Breast epithelium (tissue), 3 donors: ENCODE results near the gene VPS13C.

Source experiments
- CTCF ChIP-seq, 3 donors: fragments of 450-650 bp; IDR thresholded peaks; one replicate each; pipeline ENCODE4 v1.5.1; 2016 to 2017; ENCODE audit warnings: antibody characterized with exemption in 3 of 3, mild to moderate bottlenecking in 3 of 3, moderate library complexity in 3 of 3
- POLR2A ChIP-seq: fragments of 450-650 bp; IDR thresholded peaks from one replicate; pipeline ENCODE4 v1.6.1; 2016; ENCODE audit warnings: antibody characterized with exemption, mild to moderate bottlenecking, moderate library complexity
- POLR2AphosphoS5 ChIP-seq, 3 donors: sonication (generic); formaldehyde crosslinking; IDR thresholded peaks; one replicate each; pipeline ENCODE4 v1.6.1; 2017; ENCODE audit warnings: antibody characterized with exemption in 3 of 3

DNA sequence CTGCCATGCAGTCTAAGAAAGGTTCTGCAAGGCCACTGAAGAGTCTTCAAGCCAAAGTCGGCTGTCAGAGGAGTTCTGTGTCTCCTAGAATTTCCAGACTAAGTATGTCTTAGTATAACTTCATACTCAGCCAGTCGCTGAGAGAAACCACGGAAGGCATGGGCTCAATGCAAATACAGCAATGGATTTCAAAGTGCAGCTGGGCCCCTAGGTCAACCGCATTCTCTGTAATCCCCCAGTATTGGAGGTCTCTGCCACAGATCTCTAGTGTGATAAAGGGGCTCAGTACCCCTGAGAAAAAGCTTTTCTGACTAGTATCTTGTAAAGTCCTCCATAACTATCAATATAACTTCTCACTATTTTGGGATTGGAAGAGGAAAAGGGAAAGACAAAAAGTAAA is 208.3 kb downstream of the VPS13C start:
- no peak for TF ChIP-seq CTCF (IDR thresholded peaks at IDR 0.05)
- TF ChIP-seq POLR2AphosphoS5 (IDR thresholded peaks at IDR 0.05), result no peak
- TF ChIP-seq POLR2A, result no peak
